Endothelial cell of umbilical vein (primary cell): ENCODE measurements around the gene SENP8. TPM values are rescaled to one million over a fixed set of nuclear protein-coding genes. Genes with fewer than 3 reads are reported as not detected.

Source experiments
- BruUV-seq: library from RNA; stranded (reverse); fragments of 400-500 nt; replicated peaks from 2 replicates; lab custom pipeline; 2021; lab: Mats Ljungman, UMichigan
- CTCF ChIA-PET: fragments of 300-600, 350-600 bp; sonication (Branson Sonifier 250); formaldehyde crosslinking; loops from one replicate; lab custom pipeline; 2021; ENCODE audit warnings: antibody characterized with exemption, inconsistent platforms; lab: Charles Lee
- POLR2A ChIA-PET: fragments of 300-600, 350-600 bp; sonication (Branson Sonifier 250); formaldehyde crosslinking; loops from one replicate; lab custom pipeline; 2021; ENCODE audit warnings: antibody characterized with exemption, inconsistent platforms; lab: Charles Lee
- DNase-seq: peaks from one replicate; pipeline ENCODE4 v3.0.0-alpha.2; 2011; ENCODE audit warnings: low read depth, low spot score
- FAIRE-seq: peaks from 2 replicates; lab custom pipeline; 2011; peaks lifted over from hg19 to GRCh38; lab: Jason Lieb, UNC
- H2AFZ ChIP-seq: 2 replicates; pipeline ENCODE4 v1.6.0; 2012; ENCODE audit warnings: low read depth, low read length, control low read depth, inconsistent platforms
- H3K27ac ChIP-seq: 2 replicates; pipeline ENCODE4 v1.5.1; 2011; ENCODE audit warnings: low read depth, mild to moderate bottlenecking, control low read depth, low read length, moderate library complexity; ENCODE audit not compliant: insufficient read depth
- H3K27me3 ChIP-seq, 2 experiments: 2 replicates each; pipeline versions ENCODE4 v1.6.0 to v1.6.1; 2011; ENCODE audit warnings: low read length in 2 of 2, mixed read lengths in 1 of 2; ENCODE audit not compliant: control insufficient read depth in 2 of 2, insufficient read depth in 2 of 2
- H3K36me3 ChIP-seq, 2 experiments: 2 replicates in 1 of 2; 3 replicates in 1 of 2; pipeline ENCODE4 v1.5.1; 2011; ENCODE audit warnings: low read length in 2 of 2, mild to moderate bottlenecking in 1 of 2, moderate library complexity in 1 of 2; ENCODE audit not compliant: control insufficient read depth in 2 of 2, insufficient read depth in 2 of 2; ENCODE audit errors: extremely low read depth in 1 of 2
- H3K4me1 ChIP-seq: 3 replicates; pipeline ENCODE4 v1.5.1; 2011; ENCODE audit warnings: mild to moderate bottlenecking, low read length; ENCODE audit not compliant: control insufficient read depth, insufficient read depth; ENCODE audit errors: extremely low read depth
- H3K4me2 ChIP-seq: 2 replicates; pipeline ENCODE4 v1.6.1; 2011; ENCODE audit warnings: low read length, control low read depth, mixed read lengths; ENCODE audit not compliant: insufficient read depth
- H3K4me3 ChIP-seq, 3 experiments: fragments of 200-600 bp in 1 of 3; sonication (generic), shearing (Covaris generic) in 1 of 3; replicated peaks in 1 of 3; 2 replicates each; pipeline ENCODE4 v1.5.1; 2011 to 2016; ENCODE audit warnings: control low read depth in 3 of 3, low read length in 3 of 3, mild to moderate bottlenecking in 2 of 3, inconsistent platforms in 1 of 3, low read depth in 1 of 3, moderate library complexity in 1 of 3; ENCODE audit not compliant: insufficient read depth in 1 of 3
- H3K79me2 ChIP-seq: 2 replicates; pipeline ENCODE4 v1.6.0; 2012; ENCODE audit warnings: low read length, inconsistent platforms; ENCODE audit not compliant: control insufficient read depth, insufficient read depth
- H3K9ac ChIP-seq: replicated peaks from 2 replicates; pipeline ENCODE3; 2011; ENCODE audit warnings: low read length, control low read depth; ENCODE audit not compliant: insufficient read depth; ENCODE audit errors: extremely low read depth
- H3K9me1 ChIP-seq: replicated peaks from 3 replicates; pipeline ENCODE4 v1.6.0; 2011; ENCODE audit warnings: mild to moderate bottlenecking, low read length; ENCODE audit not compliant: control insufficient read depth, insufficient read depth; ENCODE audit errors: extremely low read depth
- H3K9me3 ChIP-seq: replicated peaks from 2 replicates; pipeline ENCODE4 v1.5.1; 2012; ENCODE audit warnings: low read length, inconsistent platforms; ENCODE audit not compliant: control insufficient read depth, insufficient read depth
- H4K20me1 ChIP-seq: replicated peaks from 2 replicates; pipeline ENCODE3; 2011; ENCODE audit warnings: mild to moderate bottlenecking, low read length; ENCODE audit not compliant: control insufficient read depth, insufficient read depth; ENCODE audit errors: extremely low read depth
- CTCF ChIP-seq, 2 donors: IDR thresholded peaks; 1 replicate in 1 of 2; 2 replicates in 1 of 2; pipeline ENCODE4 v1.5.1; 2011; ENCODE audit warnings: low read length in 2 of 2, mild to moderate bottlenecking in 2 of 2, moderate library complexity in 2 of 2, control low read depth in 1 of 2, inconsistent platforms in 1 of 2, low read depth in 1 of 2; ENCODE audit not compliant: insufficient read depth in 1 of 2; ENCODE audit errors: extremely low read depth in 1 of 2
- EZH2 ChIP-seq: IDR thresholded peaks from 2 replicates; pipeline ENCODE4 v1.6.1; 2012; ENCODE audit warnings: borderline replicate concordance, low read depth, mild to moderate bottlenecking, moderate library complexity, low read length, inconsistent platforms; ENCODE audit not compliant: severe bottlenecking
- FOS ChIP-seq: IDR thresholded peaks from 2 replicates; pipeline ENCODE4 v1.6.1; 2011; ENCODE audit warnings: mild to moderate bottlenecking, low read length, moderate library complexity, borderline replicate concordance; ENCODE audit not compliant: insufficient read depth
- GATA2 ChIP-seq: IDR thresholded peaks from 2 replicates; pipeline ENCODE4 v1.7.0; 2011; ENCODE audit warnings: low read depth, mild to moderate bottlenecking, moderate library complexity, mixed read lengths, low read length; ENCODE audit not compliant: insufficient read length, insufficient read depth
- JUN ChIP-seq: IDR thresholded peaks from 2 replicates; pipeline ENCODE4 v1.6.1; 2011; ENCODE audit warnings: borderline replicate concordance, low read depth; ENCODE audit not compliant: insufficient read length, insufficient read depth
- MYC ChIP-seq: IDR thresholded peaks from one replicate; pipeline ENCODE4 v1.6.1; 2011; ENCODE audit warnings: mild to moderate bottlenecking, low read depth, low read length
- POLR2A ChIP-seq: IDR thresholded peaks from 2 replicates; pipeline ENCODE4 v1.6.1; 2012; ENCODE audit warnings: low read depth, mild to moderate bottlenecking, control low read depth, low read length
- dilution Hi-C: fragments of 300-500 bp; cut with MboI; formaldehyde crosslinking; loops from one replicate; pipeline ENCODE4 v1.15.0; 2019; ENCODE audit warnings: low sequenced_read_pairs; ENCODE audit not compliant: extremely low pct_ligation_motif_present
- intact Hi-C: fragments of 100-400 bp; cut with micrococcal nuclease; formaldehyde crosslinking; loops from one replicate; pipeline ENCODE4 v1.10.0; 2022
- polyA plus RNA-seq, 4 experiments: library from polyadenylated mRNA; depleted of rRNA in 3 of 4; stranded (reverse) in 3 of 4; unstranded in 1 of 4; fragments of >200 nt; gene quantifications; 2 replicates each; pipeline versions ENCODE4 v1.2.1 to v1.2.3, GENCODE V29; 2011 to 2012; ENCODE audit warnings: missing spikeins in 1 of 4
- total RNA-seq: library from RNA; stranded (reverse); gene quantifications from 2 replicates; pipeline ENCODE4 v1.2.3, GENCODE V29; 2021

SENP8 gene
- total and polyA plus RNA-seq, 2 donors (not counting 3 experiments of a cell fraction or from before 2014, with no cell fraction given) = 0.91 to 1.3 TPM

- FAIRE-seq (no peak), DNase-seq (no peak)
- intact Hi-C loops (no loop called here), dilution Hi-C loops (no loop called here)
- Histone ChIP-seq H3K27me3 (no peaks in the 10 kb centered on the region), H3K4me3 (no peak overlapping the region), H3K9me1 (no peaks in the 10 kb centered on the region), H3K36me3 (no peaks in the 10 kb centered on the region), H3K27ac (no peak overlapping the region), H3K4me1 (peaks cover 11% of the 10 kb centered on the region), H3K9me3 (no peaks in the 10 kb centered on the region), H3K9ac (no peak overlapping the region), H3K4me2 (no peak overlapping the region), H4K20me1 (no peaks in the 10 kb centered on the region), H2AFZ (no peak overlapping the region), H3K79me2 (peaks cover 24% of the 10 kb centered on the region)
- ChIA-PET POLR2A (no interaction called here), CTCF (interaction anchor here (0.5 to 2.2 kb wide), 5 partner anchors 19 to 370 kb away, joined by 3 to 8 read pairs (median 3); no protein-coding TSS in a partner anchor)
- no peak for TF ChIP-seq POLR2A
- BruUV-seq = no TSS peak
Observed at GRCh38 chr15:72113347-72114031, 4.7 kb upstream of the SENP8 start.

- H3K4me1 ChIP-seq = peaks cover 18% of the 10 kb centered on the region
Observed at GRCh38 chr15:72116731-72117485, 1.3 kb upstream of the SENP8 start.

More at GRCh38 chr15:72116731-72117485, 1.3 kb upstream of the SENP8 start:
- Histone ChIP-seq H3K9me1 (no peaks in the 10 kb centered on the region), H3K4me2 (peak overlapping the region; percentile 91), H3K79me2 (peaks cover 24% of the 10 kb centered on the region), H4K20me1 (no peaks in the 10 kb centered on the region), H3K4me3 (peak overlapping the region; percentile 62 to 93 (median 84)), H3K36me3 (no peaks in the 10 kb centered on the region), H3K27ac (peak overlapping the region; percentile 57), H3K9ac (peak overlapping the region; percentile 61), H3K27me3 (no peaks in the 10 kb centered on the region), H3K9me3 (no peaks in the 10 kb centered on the region), H2AFZ (peak overlapping the region; percentile 59)
- peak; percentile 64 for DNase-seq
- dilution Hi-C loops (no loop called here), intact Hi-C loops (loop anchor here (1.0 to 2.0 kb wide), 2 partner anchors 14 to 80 kb away; partner anchors contain the start of gene GRAMD2A)
- no peak for FAIRE-seq
- ChIA-PET POLR2A (no interaction called here), CTCF (interaction anchor here (0.6 to 2.0 kb wide), 3 partner anchors 37 to 364 kb away, joined by 3 to 5 read pairs (median 5); no protein-coding TSS in a partner anchor)
- TSS peak; percentile 29 for BruUV-seq
- TF ChIP-seq JUN (no peak), CTCF (IDR thresholded peaks at IDR 0.05; ENCODE audit: extremely low read depth in 1 of 2, insufficient read depth in 1 of 2, low read depth in 1 of 2, low read length in 2 of 2) (no peak), POLR2A (no peak), EZH2 (no peak), MYC (no peak), GATA2 (no peak), FOS (no peak)
